Vagina (tissue), 2 donors: ENCODE results near the gene RAB6B. TPM values are rescaled to one million over a fixed set of nuclear protein-coding genes. Genes with fewer than 3 reads are reported as not detected.

ENCODE experiments used
- DNase-seq, 2 donors: peaks; one replicate each; pipeline ENCODE4 v3.0.0-alpha.2; 2017; ENCODE audit errors: extremely low spot score in 2 of 2
- H3K27ac ChIP-seq: fragments of 200-600 bp; sonication (generic); one replicate; pipeline ENCODE4 v1.5.1; 2019
- H3K27me3 ChIP-seq: fragments of 200-600 bp; sonication (generic); one replicate; pipeline ENCODE4 v1.5.1; 2019
- H3K36me3 ChIP-seq, 2 donors: fragments of 200-600 bp; sonication (generic); one replicate each; pipeline ENCODE4 v1.5.1; 2017 to 2019
- H3K4me1 ChIP-seq: fragments of 200-600 bp; sonication (generic); one replicate; pipeline ENCODE4 v1.5.1; 2019
- H3K4me3 ChIP-seq, 2 donors: fragments of 200-600 bp; sonication (generic); 1 replicate in 1 of 2; 2 replicates in 1 of 2; pipeline ENCODE4 v1.5.1; 2016 to 2019
- H3K9me3 ChIP-seq: fragments of 200-600 bp; sonication (generic); one replicate; pipeline ENCODE4 v1.5.1; 2019
- POLR2A ChIP-seq, 2 donors: fragments of 450-650 bp; IDR thresholded peaks; one replicate each; pipeline ENCODE4 v1.6.1; 2017; ENCODE audit warnings: antibody characterized with exemption in 2 of 2, mild to moderate bottlenecking in 2 of 2, moderate library complexity in 2 of 2
- POLR2AphosphoS5 ChIP-seq, 2 donors: sonication (generic); formaldehyde crosslinking; IDR thresholded peaks; one replicate each; pipeline ENCODE4 v1.9.0; 2017; ENCODE audit warnings: antibody characterized with exemption in 2 of 2, mild to moderate bottlenecking in 2 of 2, low read depth in 1 of 2; ENCODE audit not compliant: insufficient read depth in 1 of 2
- intact Hi-C: fragments of 100-400 bp; cut with DNase I; formaldehyde crosslinking; loops from one replicate; pipeline ENCODE4 v1.15.1; 2023
- total RNA-seq: library from RNA; depleted of rRNA; stranded (reverse); fragments of >200 nt; gene quantifications from one replicate; pipeline ENCODE4 v1.2.3, GENCODE V29; 2016
- TF ChIP-seq, protein P1 (sequence below), 3 experiments: fragments of 450-650 bp in 2 of 3; fragments of 200-600 bp in 1 of 3; sonication (generic) in 1 of 3; IDR thresholded peaks; one replicate each; pipeline ENCODE4 v1.5.1; 2017 to 2019; ENCODE audit warnings: antibody characterized with exemption in 3 of 3, mild to moderate bottlenecking in 2 of 3, moderate library complexity in 2 of 3

The RAB6B gene
- total RNA-seq, 1 donor from 2014 or later: 3.7 TPM

- no peak for DNase-seq
- intact Hi-C loops: no loop called here
- Histone ChIP-seq H3K36me3 (no peaks in the 10 kb centered on the region), H3K27me3 (no peaks in the 10 kb centered on the region), H3K4me3 (no peak overlapping the region), H3K27ac (no peak overlapping the region), H3K9me3 (no peaks in the 10 kb centered on the region), H3K4me1 (no peaks in the 10 kb centered on the region)
- no peak for TF ChIP-seq POLR2AphosphoS5 (IDR thresholded peaks at IDR 0.05; ENCODE audit: insufficient read depth in 1 of 2, low read depth in 1 of 2)
- no peak for TF ChIP-seq POLR2A (IDR thresholded peaks at IDR 0.05)
- TF ChIP-seq, protein P1, sequence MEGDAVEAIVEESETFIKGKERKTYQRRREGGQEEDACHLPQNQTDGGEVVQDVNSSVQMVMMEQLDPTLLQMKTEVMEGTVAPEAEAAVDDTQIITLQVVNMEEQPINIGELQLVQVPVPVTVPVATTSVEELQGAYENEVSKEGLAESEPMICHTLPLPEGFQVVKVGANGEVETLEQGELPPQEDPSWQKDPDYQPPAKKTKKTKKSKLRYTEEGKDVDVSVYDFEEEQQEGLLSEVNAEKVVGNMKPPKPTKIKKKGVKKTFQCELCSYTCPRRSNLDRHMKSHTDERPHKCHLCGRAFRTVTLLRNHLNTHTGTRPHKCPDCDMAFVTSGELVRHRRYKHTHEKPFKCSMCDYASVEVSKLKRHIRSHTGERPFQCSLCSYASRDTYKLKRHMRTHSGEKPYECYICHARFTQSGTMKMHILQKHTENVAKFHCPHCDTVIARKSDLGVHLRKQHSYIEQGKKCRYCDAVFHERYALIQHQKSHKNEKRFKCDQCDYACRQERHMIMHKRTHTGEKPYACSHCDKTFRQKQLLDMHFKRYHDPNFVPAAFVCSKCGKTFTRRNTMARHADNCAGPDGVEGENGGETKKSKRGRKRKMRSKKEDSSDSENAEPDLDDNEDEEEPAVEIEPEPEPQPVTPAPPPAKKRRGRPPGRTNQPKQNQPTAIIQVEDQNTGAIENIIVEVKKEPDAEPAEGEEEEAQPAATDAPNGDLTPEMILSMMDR (IDR thresholded peaks at IDR 0.05): no peak
Measured at GRCh38 chr3:133859381-133860234, 36.1 kb downstream of the RAB6B start.

- H3K27me3 ChIP-seq: no peaks in the 10 kb centered on the region
- intact Hi-C loops: no loop called here
- DNase-seq: no peak
- H3K9me3 ChIP-seq: no peaks in the 10 kb centered on the region
- TF ChIP-seq POLR2A (IDR thresholded peaks at IDR 0.05) (no peak), POLR2AphosphoS5 (IDR thresholded peaks at IDR 0.05; ENCODE audit: insufficient read depth in 1 of 2, low read depth in 1 of 2) (no peak)
- TF ChIP-seq, protein P1 (IDR thresholded peaks at IDR 0.05): no peak
- H3K27ac ChIP-seq: no peak overlapping the region
- H3K4me1 ChIP-seq: no peaks in the 10 kb centered on the region
- no peak overlapping the region for H3K4me3 ChIP-seq
- no peaks in the 10 kb centered on the region for H3K36me3 ChIP-seq
Measured at GRCh38 chr3:133857767-133858166, 37.9 kb downstream of the RAB6B start.

DNA sequence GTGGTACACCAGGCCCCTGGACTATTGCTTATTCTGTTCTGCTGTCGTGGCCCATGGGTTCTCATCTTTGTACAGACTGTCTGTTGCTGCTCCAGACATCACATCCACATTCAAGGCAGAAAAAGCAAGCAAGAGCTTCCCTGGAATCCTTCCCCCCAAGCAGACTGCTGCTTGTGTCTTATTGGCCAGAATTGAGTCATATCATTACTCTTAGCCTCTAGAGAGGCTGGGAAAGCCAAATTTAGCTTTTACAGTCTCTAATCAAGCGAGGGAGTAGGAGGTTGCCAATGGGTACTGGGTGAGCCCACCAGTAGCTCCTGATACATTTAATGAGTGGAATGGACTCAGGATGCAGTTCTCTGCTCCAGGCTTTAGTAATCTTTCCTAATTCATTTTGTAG is 39.4 kb downstream of the RAB6B start:
- TF ChIP-seq POLR2AphosphoS5 (IDR thresholded peaks at IDR 0.05; ENCODE audit: insufficient read depth in 1 of 2, low read depth in 1 of 2) (no peak), POLR2A (IDR thresholded peaks at IDR 0.05) (no peak)
- TF ChIP-seq, protein P1 (IDR thresholded peaks at IDR 0.05): no peak
- DNase-seq: no peak
- Histone ChIP-seq H3K27me3 (no peaks in the 10 kb centered on the region), H3K27ac (no peak overlapping the region), H3K36me3 (no peaks in the 10 kb centered on the region), H3K4me3 (no peak overlapping the region), H3K4me1 (no peaks in the 10 kb centered on the region), H3K9me3 (no peaks in the 10 kb centered on the region)
- intact Hi-C loops: no loop called here

GRCh38 chr3:133855772-133856171 is 39.9 kb downstream of the RAB6B start:
- no peak overlapping the region for H3K27ac ChIP-seq
- H3K27me3 ChIP-seq: no peaks in the 10 kb centered on the region
- no peak overlapping the region for H3K4me3 ChIP-seq
- H3K36me3 ChIP-seq: no peaks in the 10 kb centered on the region
- DNase-seq: no peak
- no peaks in the 10 kb centered on the region for H3K9me3 ChIP-seq
- TF ChIP-seq, protein P1 (IDR thresholded peaks at IDR 0.05): no peak
- TF ChIP-seq POLR2AphosphoS5 (IDR thresholded peaks at IDR 0.05; ENCODE audit: insufficient read depth in 1 of 2, low read depth in 1 of 2) (no peak), POLR2A (IDR thresholded peaks at IDR 0.05) (no peak)
- intact Hi-C loops: no loop called here
- no peaks in the 10 kb centered on the region for H3K4me1 ChIP-seq

GRCh38 chr3:133855002-133855370 is 40.7 kb downstream of the RAB6B start:
- H3K27ac ChIP-seq: no peak overlapping the region
- H3K9me3 ChIP-seq: no peaks in the 10 kb centered on the region
- TF ChIP-seq POLR2AphosphoS5 (IDR thresholded peaks at IDR 0.05; ENCODE audit: insufficient read depth in 1 of 2, low read depth in 1 of 2) (no peak), POLR2A (IDR thresholded peaks at IDR 0.05) (no peak)
- TF ChIP-seq, protein P1 (IDR thresholded peaks at IDR 0.05): no peak
- no peak overlapping the region for H3K4me3 ChIP-seq
- intact Hi-C loops: no loop called here
- DNase-seq: no peak
- H3K36me3 ChIP-seq: no peaks in the 10 kb centered on the region
- no peaks in the 10 kb centered on the region for H3K4me1 ChIP-seq
- H3K27me3 ChIP-seq: no peaks in the 10 kb centered on the region
